HG03520 (cell line): ENCODE measurements around the gene CALML4.
"Not testable (repeated sequence)": the region's sequence is repeated elsewhere in the genome, so short reads cannot be mapped to it uniquely, and the experiment has no call there.

Experiments
- ATAC-seq: cut with Tn5 transposase; IDR thresholded peaks from one replicate; pipeline ENCODE4 v1.9.1; 2021; ENCODE audit warnings: mild to moderate bottlenecking, moderate library complexity; ENCODE audit not compliant: unreplicated experiment

Gene CALML4

DNA sequence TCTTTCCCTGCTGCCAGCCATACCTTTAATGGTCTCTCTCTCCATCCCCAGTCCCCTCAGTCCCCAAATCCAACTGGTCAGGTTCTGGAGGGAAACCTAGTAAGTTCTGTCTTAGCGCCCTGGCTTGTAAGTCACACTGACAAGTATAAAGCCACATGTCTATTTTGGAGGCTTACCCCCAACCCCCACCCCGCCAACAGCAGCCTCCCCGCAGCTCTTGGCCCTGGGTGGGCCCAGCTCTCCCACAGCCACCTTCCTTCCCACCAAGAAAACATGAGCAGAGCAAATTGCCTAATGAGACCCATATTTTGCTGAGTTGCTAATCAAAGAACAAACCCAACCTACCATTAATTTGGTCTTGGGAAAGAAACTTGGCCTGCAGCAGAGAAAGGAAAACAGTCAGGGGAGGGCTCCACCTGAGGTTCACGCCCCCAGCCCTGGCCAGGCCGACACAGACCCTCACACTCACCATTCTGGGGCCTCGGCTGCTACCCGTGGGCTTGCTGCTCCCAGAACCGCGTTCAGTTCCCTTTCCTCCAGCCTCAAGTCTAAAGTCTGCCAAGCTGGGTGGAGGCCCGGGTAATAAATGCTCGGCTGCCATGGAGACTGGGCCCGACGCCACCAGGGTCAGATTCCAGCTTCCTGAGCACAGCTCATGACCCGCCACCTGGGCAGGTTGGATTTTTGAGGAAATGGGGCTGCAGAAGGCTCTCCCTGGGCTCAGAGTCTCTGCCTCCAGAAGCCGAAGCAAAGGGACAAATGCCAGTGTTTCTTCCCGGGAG, at the start of gene CALML4:
Gene CALML4 (minus strand): TSS at position 557 of the 782 bp plus-strand sequence. CDS start 85 bp downstream, at position 472.
- no peak for ATAC-seq

DNA sequence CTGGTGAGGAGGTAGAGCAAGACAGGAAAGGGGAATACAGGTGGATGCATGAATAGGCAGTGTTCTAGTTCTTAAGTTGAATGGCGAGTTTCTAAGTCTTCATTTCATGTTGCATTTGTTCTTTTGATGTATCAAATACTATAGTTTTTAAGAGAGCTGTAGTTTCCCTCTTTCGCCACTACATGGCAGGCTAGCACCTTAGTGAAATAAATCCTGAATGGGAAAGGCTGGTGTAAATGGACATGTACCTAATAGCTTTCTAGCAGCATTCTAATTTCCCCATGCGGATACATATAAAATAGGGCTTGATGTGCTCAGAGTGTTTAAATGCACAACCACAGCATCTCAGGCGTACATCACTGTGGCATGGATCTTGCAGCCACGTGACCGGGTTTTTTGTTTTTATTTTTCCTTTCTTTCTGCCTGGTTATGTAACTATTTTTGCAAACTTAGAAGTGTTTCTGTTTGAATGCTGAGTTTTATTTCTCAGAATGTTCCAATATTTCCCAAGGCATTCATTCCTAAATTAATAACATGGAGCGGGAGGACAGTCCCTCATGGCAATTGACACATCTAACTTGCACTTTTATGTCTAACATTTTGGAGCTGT, 47.9 kb upstream of the CALML4 start:
- ATAC-seq: no peak

- ATAC-seq: no peak
Observed at GRCh38 chr15:68249058-68249713, 44.1 kb upstream of the CALML4 start.

- ATAC-seq: no peak
Observed at GRCh38 chr15:68244235-68244634, 39.1 kb upstream of the CALML4 start.

GRCh38 chr15:68241088-68241935, 36.2 kb upstream of the CALML4 start:
- ATAC-seq: no peak

GRCh38 chr15:68239025-68239424, 33.9 kb upstream of the CALML4 start:
- ATAC-seq: no peak

GRCh38 chr15:68235022-68235421, 29.9 kb upstream of the CALML4 start:
- ATAC-seq: no peak

GRCh38 chr15:68234520-68234919, 29.4 kb upstream of the CALML4 start:
- not testable (repeated sequence) for ATAC-seq

- no peak for ATAC-seq
Observed at GRCh38 chr15:68234060-68234459, 28.9 kb upstream of the CALML4 start.

DNA sequence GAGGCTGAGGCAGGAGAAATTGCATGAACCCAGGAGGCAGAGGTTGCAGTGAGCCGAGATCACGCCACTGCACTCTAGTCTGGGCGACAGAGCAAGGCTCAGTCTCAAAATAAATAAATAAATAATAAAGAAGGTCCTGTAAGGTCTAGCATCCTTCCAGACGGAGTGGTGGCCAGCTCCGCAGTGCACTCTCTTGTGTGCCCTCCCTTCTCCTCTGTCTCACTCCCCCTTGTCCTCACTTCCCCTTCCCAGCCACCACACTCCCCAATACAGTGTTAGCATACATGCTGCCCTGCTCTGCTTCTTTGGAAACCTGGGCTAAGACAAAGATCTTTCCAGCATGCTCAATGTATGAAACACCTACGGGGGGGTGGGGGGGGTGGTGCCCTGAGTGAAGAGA, 27.8 kb upstream of the CALML4 start:
- no peak for ATAC-seq

DNA sequence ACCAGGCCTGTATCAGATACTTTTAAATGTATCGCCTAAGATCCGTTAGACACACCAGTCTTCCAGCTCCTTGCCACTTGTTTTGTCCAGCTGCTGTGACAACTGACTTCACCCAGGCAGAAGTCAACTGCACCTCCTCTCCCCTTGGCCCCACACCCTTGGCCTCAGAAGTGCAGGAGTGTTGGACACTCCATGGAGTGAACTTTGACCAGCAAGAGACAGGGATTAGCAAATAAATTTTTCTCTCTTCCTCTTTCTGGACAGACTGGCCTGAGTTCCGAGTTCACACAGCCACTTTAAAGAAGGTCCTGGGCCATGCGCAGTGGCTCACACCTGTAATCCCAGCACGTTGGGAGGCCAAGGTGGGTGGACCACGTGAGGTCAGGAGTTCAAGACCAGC, 27.3 kb upstream of the CALML4 start:
- no peak for ATAC-seq

DNA sequence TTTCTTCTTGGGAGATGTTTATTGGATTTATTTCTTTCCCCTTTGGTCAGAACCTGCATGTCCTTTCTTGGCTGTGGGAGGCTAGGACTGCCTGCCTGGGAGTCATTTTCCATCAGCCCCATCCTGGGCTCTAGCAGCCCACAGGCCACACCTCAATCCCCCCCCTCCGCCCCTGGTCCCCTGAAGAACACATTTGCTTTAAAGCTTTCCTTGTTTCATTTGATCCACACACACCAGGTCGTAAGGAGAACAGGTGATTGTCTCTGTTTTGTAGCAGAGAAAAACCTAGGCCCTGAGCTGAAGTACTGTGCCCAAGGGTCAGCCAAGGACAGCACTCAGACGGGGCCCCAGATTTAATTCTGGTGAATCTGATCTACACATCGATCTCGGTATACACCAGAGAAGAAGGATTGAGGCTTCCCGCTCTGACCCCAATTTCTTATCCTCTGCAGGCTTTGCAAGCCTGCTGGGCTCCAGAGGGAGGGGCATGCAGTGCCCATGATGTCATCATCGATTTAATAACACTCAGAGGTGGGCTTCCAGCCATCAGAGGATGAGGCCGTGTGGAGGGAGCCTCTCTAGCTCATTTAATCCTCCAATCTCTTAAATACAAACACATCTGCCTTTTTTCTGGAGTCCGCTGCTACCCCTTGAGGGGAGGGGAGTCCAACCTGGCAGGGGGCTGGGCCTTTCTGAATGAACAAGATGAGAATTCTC, 26.1 kb upstream of the CALML4 start:
- no peak for ATAC-seq

DNA sequence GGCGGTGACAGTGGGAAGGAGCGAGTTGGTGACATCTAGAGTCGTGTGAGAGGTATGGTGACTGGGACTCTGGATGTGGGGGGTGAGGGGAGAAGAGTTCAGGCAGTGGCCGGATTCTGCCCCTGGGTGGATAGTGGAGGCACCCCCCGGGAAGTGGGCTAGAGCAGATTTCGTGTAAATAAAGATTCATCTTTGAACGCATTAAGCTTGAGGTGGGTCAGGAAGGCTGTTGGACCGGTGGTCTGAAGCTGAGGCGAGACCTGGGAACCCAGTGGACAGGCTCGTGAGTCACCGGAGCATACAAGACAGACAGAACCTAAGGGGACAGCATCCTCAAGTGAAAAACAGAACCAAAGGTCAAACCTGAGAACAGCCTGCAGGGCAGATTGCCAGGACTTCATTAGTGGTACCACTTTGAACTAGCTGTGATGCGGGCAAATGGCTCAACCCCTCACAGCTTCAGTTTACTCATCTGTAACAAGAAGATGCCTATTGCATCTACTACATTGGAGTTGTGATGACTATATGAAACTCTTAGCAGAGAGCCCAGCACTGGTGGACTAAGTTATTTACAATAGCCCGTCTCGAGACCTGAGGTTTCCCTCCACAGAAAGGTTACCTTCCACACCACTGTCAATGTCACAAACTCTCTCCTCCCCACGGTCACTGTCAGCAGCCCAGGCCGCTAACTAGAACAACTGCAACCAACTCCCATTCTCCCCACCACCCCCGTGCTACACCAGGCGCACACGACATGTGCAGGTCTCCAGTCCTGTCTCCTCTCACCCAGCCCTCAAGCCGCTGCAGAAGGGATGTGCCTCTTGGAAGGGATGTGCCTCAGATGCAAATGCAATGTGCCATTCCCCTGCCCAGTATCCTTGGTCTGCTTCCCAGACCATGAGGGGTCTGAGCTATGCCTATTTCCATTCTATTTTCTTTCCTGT, 25.3 kb upstream of the CALML4 start:
- no peak for ATAC-seq

GRCh38 chr15:68229386-68230156, 24.4 kb upstream of the CALML4 start, which contains the start of gene CLN6:
Gene CLN6 (minus strand): TSS chr15:68229728. CDS start chr15:68229584, 144 bp downstream.
- peak; percentile 70 for ATAC-seq

GRCh38 chr15:68228971-68229385, 23.8 kb upstream of the CALML4 start:
- ATAC-seq: no peak

DNA sequence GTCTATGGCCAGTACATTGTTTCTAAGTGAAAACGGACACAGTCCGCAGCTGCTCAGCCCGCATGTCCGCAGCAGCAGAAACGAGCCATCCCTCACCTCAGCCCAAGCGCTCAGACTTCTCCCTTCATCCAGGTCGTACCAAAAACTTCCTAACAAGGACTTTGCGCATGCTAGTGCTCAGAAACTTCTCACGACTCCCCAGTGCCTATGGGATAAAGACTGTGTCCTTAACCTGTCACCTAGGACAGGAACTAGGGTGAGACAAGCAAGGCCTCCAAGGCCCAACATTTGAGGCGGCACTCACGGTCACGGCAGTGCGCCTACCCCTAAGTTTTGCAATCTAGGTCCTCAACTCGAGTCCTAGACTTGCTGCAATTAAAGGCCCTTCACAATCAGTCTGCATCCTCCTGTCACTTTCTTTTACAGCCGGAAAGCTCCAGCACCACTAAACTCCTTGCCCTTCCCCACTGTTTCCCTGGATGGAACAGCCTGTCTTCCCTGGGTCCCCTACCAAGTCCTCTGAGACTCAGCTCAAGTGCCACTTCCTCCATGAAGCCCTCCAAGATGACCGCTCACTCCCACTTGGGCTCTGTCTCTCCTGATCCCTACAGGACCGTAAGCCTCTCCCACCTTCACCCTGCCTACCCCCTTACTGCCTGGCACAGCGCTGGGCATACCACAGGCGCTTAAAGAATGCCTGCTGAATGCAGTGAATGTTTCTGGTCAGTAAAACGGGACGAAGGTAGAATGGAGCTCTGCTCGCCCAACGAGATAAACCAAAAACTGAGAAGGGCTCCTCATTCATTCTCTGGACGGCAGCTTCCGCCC, 23.2 kb upstream of the CALML4 start:
- no peak for ATAC-seq

DNA sequence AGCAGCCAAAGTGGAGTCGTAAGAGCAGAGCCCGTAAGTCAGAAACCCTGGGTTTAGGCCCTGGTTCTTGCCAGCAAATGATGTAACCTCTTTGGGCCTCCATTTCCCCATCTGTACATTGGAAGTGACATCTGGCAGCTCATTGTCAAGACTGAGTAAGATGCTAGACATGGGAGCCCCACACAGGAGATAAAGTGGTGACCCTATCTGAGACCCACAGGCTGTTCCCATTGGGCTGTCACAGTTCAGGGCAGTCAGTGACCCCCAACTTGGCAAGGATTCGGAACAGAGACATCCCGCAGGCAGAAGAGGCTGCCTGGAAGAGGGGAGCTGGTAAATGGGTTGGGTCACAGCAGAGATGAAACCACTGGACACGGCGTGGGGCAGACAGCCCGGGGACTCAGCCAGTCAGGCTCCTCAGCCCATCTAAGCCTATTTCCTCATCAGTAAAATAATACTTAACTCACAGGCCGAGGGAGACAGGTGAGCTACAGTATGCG, 22.6 kb upstream of the CALML4 start:
- no peak for ATAC-seq
